ENCODE data around the gene DNPEP. TPM values are rescaled to one million over a fixed set of nuclear protein-coding genes. Genes with fewer than 3 reads are reported as not detected.

DNPEP gene
- total RNA-seq, 6 experiments from 2014 or later: 37.1 to 60.2 (median 47.0) TPM

- no peak overlapping the region for H3K27ac ChIP-seq
- ATAC-seq (no peak), DNase-seq (no peak)
- WGBS (ENCODE audit: insufficient coverage, low coverage, low lambda C conversion rate, missing lambda C conversion rate): 43% methylated on average over 3 of the region's 4 CpGs
- no peak overlapping the region for H3K4me3 ChIP-seq
- TF ChIP-seq, protein P1, sequence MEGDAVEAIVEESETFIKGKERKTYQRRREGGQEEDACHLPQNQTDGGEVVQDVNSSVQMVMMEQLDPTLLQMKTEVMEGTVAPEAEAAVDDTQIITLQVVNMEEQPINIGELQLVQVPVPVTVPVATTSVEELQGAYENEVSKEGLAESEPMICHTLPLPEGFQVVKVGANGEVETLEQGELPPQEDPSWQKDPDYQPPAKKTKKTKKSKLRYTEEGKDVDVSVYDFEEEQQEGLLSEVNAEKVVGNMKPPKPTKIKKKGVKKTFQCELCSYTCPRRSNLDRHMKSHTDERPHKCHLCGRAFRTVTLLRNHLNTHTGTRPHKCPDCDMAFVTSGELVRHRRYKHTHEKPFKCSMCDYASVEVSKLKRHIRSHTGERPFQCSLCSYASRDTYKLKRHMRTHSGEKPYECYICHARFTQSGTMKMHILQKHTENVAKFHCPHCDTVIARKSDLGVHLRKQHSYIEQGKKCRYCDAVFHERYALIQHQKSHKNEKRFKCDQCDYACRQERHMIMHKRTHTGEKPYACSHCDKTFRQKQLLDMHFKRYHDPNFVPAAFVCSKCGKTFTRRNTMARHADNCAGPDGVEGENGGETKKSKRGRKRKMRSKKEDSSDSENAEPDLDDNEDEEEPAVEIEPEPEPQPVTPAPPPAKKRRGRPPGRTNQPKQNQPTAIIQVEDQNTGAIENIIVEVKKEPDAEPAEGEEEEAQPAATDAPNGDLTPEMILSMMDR (IDR thresholded peaks at IDR 0.05): no peak
- no peak for TF ChIP-seq POLR2A (IDR thresholded peaks at IDR 0.05)
- no peaks in the 10 kb centered on the region for H3K27me3 ChIP-seq
- intact Hi-C loops (cut with DNase I): no loop called here
- no peaks in the 10 kb centered on the region for H3K9me3 ChIP-seq
- H3K36me3 ChIP-seq: no peaks in the 10 kb centered on the region
- no peaks in the 10 kb centered on the region for H3K4me1 ChIP-seq
Measured at GRCh38 chr2:219350710-219351221, 36.9 kb downstream of the DNPEP start.

DNA sequence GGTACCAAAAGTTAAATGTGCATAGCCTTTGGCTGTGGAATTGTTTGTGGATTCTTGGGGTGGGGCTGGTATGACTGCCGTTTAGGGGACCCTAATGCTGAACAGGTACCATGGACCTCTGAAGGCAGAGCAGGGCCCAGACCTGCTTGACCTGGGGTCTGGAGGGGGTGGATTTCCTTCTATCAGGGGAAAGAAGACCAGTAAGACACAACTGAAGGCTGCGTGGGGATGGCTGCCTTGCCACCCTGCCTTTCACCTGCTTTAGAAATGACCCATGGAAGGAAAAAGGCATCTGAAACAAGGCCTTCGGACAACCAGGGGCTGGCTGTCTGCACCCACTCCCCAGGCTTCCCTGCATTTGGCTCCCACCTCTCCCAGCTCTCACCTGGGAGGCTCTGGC lies 37.5 kb downstream of the DNPEP start:
- intact Hi-C loops (cut with DNase I): no loop called here
- no peak for TF ChIP-seq POLR2A (IDR thresholded peaks at IDR 0.05)
- ATAC-seq (no peak), DNase-seq (no peak)
- Histone ChIP-seq H3K36me3 (no peaks in the 10 kb centered on the region), H3K27ac (no peak overlapping the region), H3K27me3 (no peaks in the 10 kb centered on the region), H3K9me3 (no peaks in the 10 kb centered on the region), H3K4me3 (no peak overlapping the region), H3K4me1 (no peaks in the 10 kb centered on the region)
- 80% methylated on average over 1 of the region's 3 CpGs for whole genome bisulfite sequencing (ENCODE audit: insufficient coverage, low coverage, low lambda C conversion rate, missing lambda C conversion rate)

DNA sequence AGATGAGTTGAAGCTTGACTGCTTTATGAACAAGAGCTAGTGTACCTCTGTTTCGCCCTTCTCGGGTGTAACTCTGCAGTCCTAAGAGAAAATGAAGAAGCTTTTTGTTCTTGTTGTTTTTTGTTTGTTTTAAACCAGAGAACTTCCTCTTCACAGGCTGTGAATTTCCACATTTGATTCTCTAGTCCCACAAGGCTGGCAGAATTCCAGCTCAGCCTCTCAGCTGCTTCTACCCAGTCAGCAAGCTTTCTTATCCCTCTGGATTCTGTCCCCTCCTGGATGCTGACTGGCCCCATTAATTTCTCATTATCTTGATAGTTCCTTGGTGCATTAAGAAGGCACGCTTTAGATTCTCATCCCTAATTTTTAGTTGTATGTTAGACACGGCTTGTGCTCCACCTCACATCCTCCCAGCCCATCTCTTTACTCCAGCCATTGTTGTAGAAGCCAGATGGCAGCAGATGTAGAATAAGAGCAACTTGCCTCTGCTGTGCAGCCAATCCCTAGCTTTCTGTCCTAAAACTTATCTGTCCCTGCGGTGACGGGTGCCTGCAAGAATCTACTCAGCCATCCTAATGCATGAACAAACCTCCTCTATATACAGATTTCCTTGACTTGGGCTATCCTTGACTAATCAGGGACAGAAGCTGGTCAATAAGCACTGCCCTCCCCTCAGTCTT lies 42.8 kb downstream of the DNPEP start:
- no peaks in the 10 kb centered on the region for H3K36me3 ChIP-seq
- DNase-seq (peak in 2 of 3 donors; percentile 53), ATAC-seq (peak in 3 of 4 donors; percentile 37 to 47 (median 39))
- no peak overlapping the region for H3K4me3 ChIP-seq
- intact Hi-C loops (cut with DNase I): no loop called here
- WGBS (ENCODE audit: insufficient coverage, low coverage, low lambda C conversion rate, missing lambda C conversion rate): 47% methylated on average over 6 of the region's 6 CpGs
- TF ChIP-seq, protein P1 (IDR thresholded peaks at IDR 0.05): no peak
- no peak for TF ChIP-seq POLR2A (IDR thresholded peaks at IDR 0.05)
- no peaks in the 10 kb centered on the region for H3K9me3 ChIP-seq
- H3K4me1 ChIP-seq: no peaks in the 10 kb centered on the region
- no peak overlapping the region for H3K27ac ChIP-seq
- H3K27me3 ChIP-seq: no peaks in the 10 kb centered on the region

DNA sequence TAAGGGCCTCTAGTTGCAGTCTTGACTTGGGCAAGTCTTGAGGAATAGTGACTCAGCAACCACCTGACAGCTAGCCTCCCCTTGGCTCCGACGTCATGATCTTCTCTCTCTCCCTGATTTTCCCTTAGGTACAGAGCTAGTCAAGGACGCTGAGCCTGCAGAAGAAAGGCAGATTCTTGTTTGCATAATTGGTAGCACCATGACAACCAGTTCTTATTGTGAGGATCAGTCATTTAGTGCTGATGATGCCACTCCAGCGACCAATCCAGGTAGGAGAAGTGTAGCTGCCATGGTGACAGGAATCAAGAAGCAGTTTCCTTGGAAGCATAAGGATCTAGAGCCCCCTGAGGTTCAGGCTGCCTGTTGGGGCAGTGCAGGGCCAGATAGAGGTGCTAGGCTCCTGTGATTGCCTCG lies 52.3 kb downstream of the DNPEP start:
- no peak for ATAC-seq
- H3K36me3 ChIP-seq: no peaks in the 10 kb centered on the region
- TF ChIP-seq, protein P1 (IDR thresholded peaks at IDR 0.05): no peak
- TF ChIP-seq POLR2A (IDR thresholded peaks at IDR 0.05): no peak
- 24% methylated on average over 3 of the region's 5 CpGs for WGBS (ENCODE audit: insufficient coverage, low coverage, low lambda C conversion rate, missing lambda C conversion rate)
- H3K27me3 ChIP-seq: peaks cover 5 to 9% of the 10 kb centered on the region in 2 donors
- no peak for DNase-seq
- H3K4me3 ChIP-seq: no peak overlapping the region
- no peaks in the 10 kb centered on the region for H3K4me1 ChIP-seq
- H3K27ac ChIP-seq: no peak overlapping the region
- intact Hi-C loops (cut with DNase I): no loop called here
- H3K9me3 ChIP-seq: no peaks in the 10 kb centered on the region

DNA sequence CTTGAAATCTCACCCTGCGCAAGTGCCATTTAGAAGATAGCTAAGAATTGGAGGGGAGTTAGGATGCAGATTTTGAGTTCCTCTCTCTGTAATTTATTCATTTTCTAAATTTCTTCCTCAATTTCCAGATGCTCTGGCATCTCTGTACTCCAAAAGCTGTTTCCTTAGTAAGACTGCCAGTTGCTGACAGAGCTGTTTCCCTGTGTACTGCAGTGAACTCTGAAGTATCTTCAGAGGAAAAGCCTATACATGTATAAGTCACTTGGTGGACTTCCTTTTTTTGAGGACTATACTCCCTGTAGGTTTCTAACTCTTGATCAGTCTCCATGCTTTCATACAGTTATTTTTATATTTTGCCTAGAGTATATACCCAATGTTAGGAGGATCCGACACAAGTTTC lies 53.6 kb downstream of the DNPEP start:
- peaks cover 5 to 9% of the 10 kb centered on the region in 2 donors for H3K27me3 ChIP-seq
- H3K9me3 ChIP-seq: no peaks in the 10 kb centered on the region
- H3K27ac ChIP-seq: no peak overlapping the region
- TF ChIP-seq POLR2A (IDR thresholded peaks at IDR 0.05): no peak
- TF ChIP-seq, protein P1 (IDR thresholded peaks at IDR 0.05): no peak
- no peak for DNase-seq
- H3K36me3 ChIP-seq: no peaks in the 10 kb centered on the region
- no peak overlapping the region for H3K4me3 ChIP-seq
- peak in 2 of 4 donors; percentile 40 to 62 for ATAC-seq
- intact Hi-C loops (cut with DNase I): no loop called here
- WGBS (ENCODE audit: insufficient coverage, low coverage, low lambda C conversion rate, missing lambda C conversion rate): 93% methylated on average over 2 of the region's 2 CpGs
- H3K4me1 ChIP-seq: no peaks in the 10 kb centered on the region

All from right lobe of liver (tissue), 6 donors.